HEK293 (cell line): ENCODE results near the gene LY6G6D.
A peak's percentile ranks its signal among the peaks of the same experiment; 100 is the strongest.

Experiments
- CTCF ChIA-PET: fragments of 350-600 bp; formaldehyde crosslinking; extraction: SDS; loops from one replicate; lab custom pipeline; 2021; ENCODE audit warnings: antibody characterized with exemption; lab: Yijun Ruan, JAX
- POLR2A ChIA-PET: fragments of 300-600 bp; formaldehyde crosslinking; extraction: SDS; loops from one replicate; lab custom pipeline; 2020; ENCODE audit warnings: antibody characterized with exemption, inconsistent platforms; lab: Yijun Ruan, JAX
- H3K27ac ChIP-seq: fragments of 200-500 bp; sonication (Bioruptor generic); 2 replicates; pipeline ENCODE4 v1.5.1; 2014; ENCODE audit warnings: low read depth, low read length, control low read depth, inconsistent platforms; ENCODE audit errors: extremely low read depth
- H3K36me3 ChIP-seq, 2 experiments: fragments of 200-500 bp in 1 of 2; sonication (Bioruptor generic) in 1 of 2; 1 replicate in 1 of 2; 2 replicates in 1 of 2; pipeline ENCODE4 v1.5.1; 2014 to 2017; ENCODE audit warnings: inconsistent platforms in 2 of 2, low read length in 2 of 2; ENCODE audit not compliant: control insufficient read depth in 2 of 2, insufficient read depth in 1 of 2
- H3K4me1 ChIP-seq: fragments of 200-500 bp; sonication (Bioruptor generic); 2 replicates; pipeline ENCODE4 v1.5.1; 2014; ENCODE audit warnings: mild to moderate bottlenecking, low read length, inconsistent platforms; ENCODE audit not compliant: control insufficient read depth, insufficient read depth
- H3K4me3 ChIP-seq: 2 replicates; pipeline ENCODE4 v1.5.1; 2011; ENCODE audit warnings: low read depth, mild to moderate bottlenecking, control low read depth, low read length, moderate library complexity
- H3K9me3 ChIP-seq: fragments of 200-500 bp; sonication (Bioruptor generic); 2 replicates; pipeline ENCODE4 v1.5.1; 2014; ENCODE audit warnings: low read depth, low read length, inconsistent platforms; ENCODE audit not compliant: control insufficient read depth, insufficient read depth
- ELK4 ChIP-seq: IDR thresholded peaks from 2 replicates; pipeline ENCODE4 v1.6.1; 2011; ENCODE audit warnings: mild to moderate bottlenecking, low read depth, low read length, borderline replicate concordance
- GLI2 ChIP-seq: fragments of 450-650 bp; formaldehyde crosslinking; IDR thresholded peaks from 2 replicates; pipeline ENCODE4; 2017; ENCODE audit warnings: missing biosample characterization, missing genetic modification characterization, low read depth, borderline replicate concordance
- KLF1 ChIP-seq: fragments of 450-650 bp; formaldehyde crosslinking; IDR thresholded peaks from 2 replicates; pipeline ENCODE4 v1.5.1; 2016; ENCODE audit warnings: missing biosample characterization, missing genetic modification characterization
- OVOL3 ChIP-seq: fragments of 450-650 bp; formaldehyde crosslinking; IDR thresholded peaks from 2 replicates; pipeline ENCODE4 v1.5.1; 2016; ENCODE audit warnings: missing biosample characterization, missing genetic modification characterization
- PRDM10 ChIP-seq: fragments of 450-650 bp; formaldehyde crosslinking; IDR thresholded peaks from 2 replicates; pipeline ENCODE4 v1.5.1; 2016; ENCODE audit warnings: missing biosample characterization, missing genetic modification characterization
- REST ChIP-seq: fragments of 450-650 bp; formaldehyde crosslinking; IDR thresholded peaks from 2 replicates; pipeline ENCODE4 v1.5.1; 2016; ENCODE audit warnings: missing biosample characterization, missing genetic modification characterization
- TCF7L2 ChIP-seq: IDR thresholded peaks from 2 replicates; pipeline ENCODE4 v1.6.1; 2011; ENCODE audit warnings: low read depth, mild to moderate bottlenecking, inconsistent platforms, low read length, moderate library complexity, borderline replicate concordance
- ZFP69B ChIP-seq: fragments of 450-650 bp; formaldehyde crosslinking; IDR thresholded peaks from 2 replicates; pipeline ENCODE4 v1.5.1; 2016; ENCODE audit warnings: missing biosample characterization, missing genetic modification characterization
- ZIC2 ChIP-seq: fragments of 450-650 bp; formaldehyde crosslinking; IDR thresholded peaks from 2 replicates; pipeline ENCODE4 v1.5.1; 2016; ENCODE audit warnings: missing biosample characterization, missing genetic modification characterization
- ZNF121 ChIP-seq: fragments of 450-650 bp; formaldehyde crosslinking; IDR thresholded peaks from 2 replicates; pipeline ENCODE4 v1.5.1; 2016; ENCODE audit warnings: missing biosample characterization, missing genetic modification characterization
- ZNF146 ChIP-seq: fragments of 450-650 bp; formaldehyde crosslinking; IDR thresholded peaks from 2 replicates; pipeline ENCODE4 v1.5.1; 2016; ENCODE audit warnings: missing biosample characterization, missing genetic modification characterization
- ZNF155 ChIP-seq: fragments of 450-650 bp; formaldehyde crosslinking; IDR thresholded peaks from 2 replicates; pipeline ENCODE4 v1.5.1; 2016; ENCODE audit warnings: missing biosample characterization, missing genetic modification characterization
- ZNF280C ChIP-seq: fragments of 450-650 bp; formaldehyde crosslinking; IDR thresholded peaks from 2 replicates; pipeline ENCODE4 v1.5.1; 2016; ENCODE audit warnings: missing biosample characterization, missing genetic modification characterization
- ZNF366 ChIP-seq: fragments of 450-650 bp; formaldehyde crosslinking; conservative IDR thresholded peaks from 2 replicates; pipeline ENCODE4 v1.5.1; 2016; ENCODE audit warnings: missing biosample characterization, missing genetic modification characterization
- ZNF398 ChIP-seq: fragments of 450-650 bp; formaldehyde crosslinking; IDR thresholded peaks from 2 replicates; pipeline ENCODE4 v1.5.1; 2017; ENCODE audit warnings: missing biosample characterization, missing genetic modification characterization
- ZNF404 ChIP-seq: fragments of 450-650 bp; formaldehyde crosslinking; IDR thresholded peaks from 2 replicates; pipeline ENCODE4 v1.5.1; 2017; ENCODE audit warnings: missing biosample characterization, missing genetic modification characterization
- ZNF510 ChIP-seq: fragments of 450-650 bp; formaldehyde crosslinking; IDR thresholded peaks from 2 replicates; pipeline ENCODE4 v1.5.1; 2018; ENCODE audit warnings: mild to moderate bottlenecking, missing genetic modification characterization, missing biosample characterization; ENCODE audit not compliant: insufficient replicate concordance
- ZNF558 ChIP-seq: fragments of 450-650 bp; formaldehyde crosslinking; IDR thresholded peaks from 2 replicates; pipeline ENCODE4 v1.5.1; 2016; ENCODE audit warnings: missing biosample characterization, missing genetic modification characterization
- ZNF701 ChIP-seq: fragments of 450-650 bp; formaldehyde crosslinking; IDR thresholded peaks from 2 replicates; pipeline ENCODE4 v1.5.1; 2016; ENCODE audit warnings: missing biosample characterization, missing genetic modification characterization
- ZNF776 ChIP-seq: fragments of 450-650 bp; formaldehyde crosslinking; IDR thresholded peaks from 2 replicates; pipeline ENCODE4 v1.5.0; 2017; ENCODE audit warnings: missing biosample characterization, missing genetic modification characterization, borderline replicate concordance

The LY6G6D gene

GRCh38 chr6:31710523-31711219 lies 4.5 kb upstream of the LY6G6D start:
- Histone ChIP-seq H3K4me3 (no peak overlapping the region), H3K4me1 (peaks cover 4% of the 10 kb centered on the region), H3K36me3 (no peaks in the 10 kb centered on the region), H3K9me3 (no peaks in the 10 kb centered on the region)
- POLR2A ChIA-PET = interaction anchor here (1.3 to 2.0 kb wide), 4 partner anchors 8 to 117 kb away, joined by 3 to 11 read pairs (median 6); partner anchors contain the start of genes ABHD16A, DDAH2 and HSPA1B
- TF ChIP-seq ZNF366 (tag by site-specific recombination) (peak; percentile 54; the same call in 1 of the 2 replicates), TCF7L2 (no peak), ZNF146 (0 out of 2 replicates have a peak, but pooled peaks have one; percentile 5)
- TF ChIP-seq, all 188 proteins: peak for 2
- H3K27ac ChIP-seq = no peak overlapping the region
- CTCF ChIA-PET = interaction anchor here (0.6 to 1.2 kb wide), 4 partner anchors 9 to 114 kb away, joined by 3 to 5 read pairs (median 4); no protein-coding TSS in a partner anchor

GRCh38 chr6:31711233-31711632 lies 3.9 kb upstream of the LY6G6D start:
- Histone ChIP-seq H3K4me3 (no peak overlapping the region), H3K27ac (no peak overlapping the region), H3K9me3 (no peaks in the 10 kb centered on the region), H3K36me3 (no peaks in the 10 kb centered on the region), H3K4me1 (peaks cover 4% of the 10 kb centered on the region)
- ChIA-PET CTCF (interaction anchor here (0.6 to 1.2 kb wide), 4 partner anchors 9 to 114 kb away, joined by 3 to 5 read pairs (median 4); no protein-coding TSS in a partner anchor), POLR2A (interaction anchor here (0.5 to 2.0 kb wide), 6 partner anchors 8 to 116 kb away, joined by 3 to 11 read pairs (median 4); partner anchors contain the start of genes ABHD16A, DDAH2 and HSPA1B)
- TF ChIP-seq KLF1 (tag by site-specific recombination) (peak; percentile 71), ZNF558 (tag by site-specific recombination) (no peak), ZFP69B (tag by site-specific recombination) (no peak), ZNF280C (tag by site-specific recombination) (no peak), ZNF776 (tag by site-specific recombination) (no peak), ZIC2 (tag by site-specific recombination) (peak; percentile 85), ZNF398 (no peak), GLI2 (no peak), PRDM10 (tag by site-specific recombination) (no peak), ZNF510 (no peak), ZNF155 (tag by site-specific recombination) (no peak), ZNF121 (tag by site-specific recombination) (no peak), ZNF404 (tag by site-specific recombination) (no peak), OVOL3 (tag by site-specific recombination) (no peak), ELK4 (no peak), ZNF701 (tag by site-specific recombination) (no peak), REST (no peak)
